ENCODE results near the gene PAQR3. TPM values are rescaled to one million over a fixed set of nuclear protein-coding genes. Genes with fewer than 3 reads are reported as not detected.
"Not testable (repeated sequence)": the region's sequence is repeated elsewhere in the genome, so short reads cannot be mapped to it uniquely, and the experiment has no call there.

The PAQR3 gene
- polyA plus RNA-seq, 1 experiment = 10.4 TPM

- peaks cover 5% of the 10 kb centered on the region; the same call in 1 of the 2 replicates for H3K36me3 ChIP-seq (ENCODE audit: control insufficient read depth, insufficient read depth, low read length)
- TF ChIP-seq CTCF (IDR thresholded peaks at IDR 0.05; ENCODE audit: insufficient read depth, low read depth, low read length) = no peak
- ChIA-PET POLR2A (no interaction called here), CTCF (no interaction called here)
- DNase-seq (ENCODE audit: low read depth) = no peak
- no peaks in the 10 kb centered on the region for H3K27me3 ChIP-seq (ENCODE audit: control insufficient read depth, insufficient read depth, low read length)
- H3K4me3 ChIP-seq (ENCODE audit: low read depth, low read length) = no peak overlapping the region
Observed at GRCh38 chr4:78910612-78911011, 28.6 kb downstream of the PAQR3 start.

GRCh38 chr4:78908974-78909373 lies 30.3 kb downstream of the PAQR3 start:
- H3K4me3 ChIP-seq (ENCODE audit: low read depth, low read length); POLR2A ChIA-PET; DNase-seq (ENCODE audit: low read depth); H3K36me3 ChIP-seq (ENCODE audit: control insufficient read depth, insufficient read depth, low read length); CTCF ChIA-PET; H3K27me3 ChIP-seq (ENCODE audit: control insufficient read depth, insufficient read depth, low read length): not testable (repeated sequence)

- Histone ChIP-seq H3K36me3 (ENCODE audit: control insufficient read depth, insufficient read depth, low read length) (peaks cover 5% of the 10 kb centered on the region; the same call in 1 of the 2 replicates), H3K27me3 (ENCODE audit: control insufficient read depth, insufficient read depth, low read length) (no peaks in the 10 kb centered on the region), H3K4me3 (ENCODE audit: low read depth, low read length) (no peak overlapping the region)
- POLR2A ChIA-PET = no interaction called here
- CTCF ChIA-PET = no interaction called here
- TF ChIP-seq CTCF (IDR thresholded peaks at IDR 0.05; ENCODE audit: insufficient read depth, low read depth, low read length) = no peak
- DNase-seq (ENCODE audit: low read depth) = no peak
Observed at GRCh38 chr4:78907638-78908037, 31.6 kb downstream of the PAQR3 start.

GRCh38 chr4:78904143-78904542 lies 35.1 kb downstream of the PAQR3 start:
- POLR2A ChIA-PET = no interaction called here
- Histone ChIP-seq H3K4me3 (ENCODE audit: low read depth, low read length) (no peak overlapping the region), H3K36me3 (ENCODE audit: control insufficient read depth, insufficient read depth, low read length) (no peaks in the 10 kb centered on the region), H3K27me3 (ENCODE audit: control insufficient read depth, insufficient read depth, low read length) (no peaks in the 10 kb centered on the region)
- CTCF ChIA-PET = no interaction called here
- no peak for TF ChIP-seq CTCF (IDR thresholded peaks at IDR 0.05; ENCODE audit: insufficient read depth, low read depth, low read length)
- no peak for DNase-seq (ENCODE audit: low read depth)

GRCh38 chr4:78902298-78902697 lies 36.9 kb downstream of the PAQR3 start:
- H3K27me3 ChIP-seq (ENCODE audit: control insufficient read depth, insufficient read depth, low read length) = no peaks in the 10 kb centered on the region
- POLR2A ChIA-PET = no interaction called here
- no peak for TF ChIP-seq CTCF (IDR thresholded peaks at IDR 0.05; ENCODE audit: insufficient read depth, low read depth, low read length)
- no peak overlapping the region for H3K4me3 ChIP-seq (ENCODE audit: low read depth, low read length)
- H3K36me3 ChIP-seq (ENCODE audit: control insufficient read depth, insufficient read depth, low read length) = peaks cover 2% of the 10 kb centered on the region; the same call in 1 of the 2 replicates
- no peak for DNase-seq (ENCODE audit: low read depth)
- CTCF ChIA-PET = no interaction called here

- ChIA-PET CTCF (no interaction called here), POLR2A (no interaction called here)
- no peak for TF ChIP-seq CTCF (IDR thresholded peaks at IDR 0.05; ENCODE audit: insufficient read depth, low read depth, low read length)
- Histone ChIP-seq H3K36me3 (ENCODE audit: control insufficient read depth, insufficient read depth, low read length) (peaks cover 2% of the 10 kb centered on the region; the same call in 1 of the 2 replicates), H3K27me3 (ENCODE audit: control insufficient read depth, insufficient read depth, low read length) (no peaks in the 10 kb centered on the region), H3K4me3 (ENCODE audit: low read depth, low read length) (no peak overlapping the region)
- DNase-seq (ENCODE audit: low read depth) = no peak
Observed at GRCh38 chr4:78901882-78902281, 37.4 kb downstream of the PAQR3 start.

All from BJ (cell line).